BE2C (cell line): ENCODE results near the gene SPATA2.
"Not testable (repeated sequence)": the region's sequence is repeated elsewhere in the genome, so short reads cannot be mapped to it uniquely, and the experiment has no call there.

ENCODE experiments used
- DNase-seq: peaks from one replicate; pipeline ENCODE4 v3.0.0-alpha.2; 2020
- H3K27me3 ChIP-seq: fragments of 250-450 bp; sonication (Bioruptor Pico); 2 replicates; pipeline ENCODE4 v1.5.1; 2020; ENCODE audit warnings: mild to moderate bottlenecking
- H3K36me3 ChIP-seq: fragments of 250-450 bp; sonication (Bioruptor Pico); 2 replicates; pipeline ENCODE4 v1.5.1; 2020; ENCODE audit warnings: mild to moderate bottlenecking
- H3K4me1 ChIP-seq: fragments of 250-450 bp; sonication (Bioruptor Pico); 2 replicates; pipeline ENCODE4 v1.5.1; 2020
- H3K4me3 ChIP-seq: 2 replicates; pipeline ENCODE4 v1.5.1; 2011; ENCODE audit warnings: low read depth, low read length
- H3K9me3 ChIP-seq: fragments of 250-450 bp; sonication (Bioruptor Pico); 2 replicates; pipeline ENCODE4 v1.5.1; 2020
- TF ChIP-seq, protein P1 (sequence below): IDR thresholded peaks from 2 replicates; pipeline ENCODE4 v1.5.1; 2012; ENCODE audit warnings: mild to moderate bottlenecking, low read depth, low read length

The SPATA2 gene

GRCh38 chr20:49899541-49900383 is 15.6 kb downstream of the SPATA2 start:
- peaks cover 10% of the 10 kb centered on the region for H3K36me3 ChIP-seq
- H3K4me1 ChIP-seq, result no peaks in the 10 kb centered on the region
- H3K27me3 ChIP-seq, result no peaks in the 10 kb centered on the region
- TF ChIP-seq, protein P1, sequence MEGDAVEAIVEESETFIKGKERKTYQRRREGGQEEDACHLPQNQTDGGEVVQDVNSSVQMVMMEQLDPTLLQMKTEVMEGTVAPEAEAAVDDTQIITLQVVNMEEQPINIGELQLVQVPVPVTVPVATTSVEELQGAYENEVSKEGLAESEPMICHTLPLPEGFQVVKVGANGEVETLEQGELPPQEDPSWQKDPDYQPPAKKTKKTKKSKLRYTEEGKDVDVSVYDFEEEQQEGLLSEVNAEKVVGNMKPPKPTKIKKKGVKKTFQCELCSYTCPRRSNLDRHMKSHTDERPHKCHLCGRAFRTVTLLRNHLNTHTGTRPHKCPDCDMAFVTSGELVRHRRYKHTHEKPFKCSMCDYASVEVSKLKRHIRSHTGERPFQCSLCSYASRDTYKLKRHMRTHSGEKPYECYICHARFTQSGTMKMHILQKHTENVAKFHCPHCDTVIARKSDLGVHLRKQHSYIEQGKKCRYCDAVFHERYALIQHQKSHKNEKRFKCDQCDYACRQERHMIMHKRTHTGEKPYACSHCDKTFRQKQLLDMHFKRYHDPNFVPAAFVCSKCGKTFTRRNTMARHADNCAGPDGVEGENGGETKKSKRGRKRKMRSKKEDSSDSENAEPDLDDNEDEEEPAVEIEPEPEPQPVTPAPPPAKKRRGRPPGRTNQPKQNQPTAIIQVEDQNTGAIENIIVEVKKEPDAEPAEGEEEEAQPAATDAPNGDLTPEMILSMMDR, result no peak
- no peaks in the 10 kb centered on the region for H3K9me3 ChIP-seq
- no peak overlapping the region for H3K4me3 ChIP-seq
- DNase-seq, result no peak

GRCh38 chr20:49896204-49896603 is 19.1 kb downstream of the SPATA2 start:
- H3K36me3 ChIP-seq, result no peaks in the 10 kb centered on the region
- no peaks in the 10 kb centered on the region for H3K27me3 ChIP-seq
- no peaks in the 10 kb centered on the region for H3K4me1 ChIP-seq
- TF ChIP-seq, protein P1, result no peak
- no peak for DNase-seq
- H3K4me3 ChIP-seq, result no peak overlapping the region
- no peaks in the 10 kb centered on the region for H3K9me3 ChIP-seq

DNA sequence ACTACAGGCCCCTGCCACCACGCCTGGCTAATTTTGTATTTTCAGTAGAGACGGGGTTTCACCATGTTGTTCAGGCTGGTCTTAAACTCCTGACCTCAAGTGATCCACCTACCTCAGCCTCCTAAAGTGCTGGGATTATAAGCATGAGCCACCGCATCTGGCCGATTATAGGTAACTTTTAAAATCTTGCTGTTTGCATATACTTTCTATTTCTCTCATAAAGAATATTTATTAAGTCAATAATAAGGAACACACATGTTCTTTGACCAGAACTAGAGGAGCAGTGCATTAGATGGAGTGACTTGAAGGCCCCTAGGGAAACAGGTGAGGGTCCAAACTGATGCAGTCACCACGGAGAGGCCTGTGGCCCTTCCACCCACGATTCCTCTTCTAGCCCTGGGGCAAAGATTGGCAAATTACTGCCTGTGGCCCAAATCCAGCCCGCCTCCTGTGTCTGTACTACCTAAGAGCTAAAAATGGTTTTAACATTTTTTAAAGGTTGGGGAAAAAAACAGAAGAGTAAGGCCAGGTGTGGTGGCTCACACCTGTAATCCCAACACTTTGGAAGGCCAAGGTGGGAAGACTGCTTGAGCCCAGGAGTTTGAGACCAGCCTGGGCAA is 19.7 kb downstream of the SPATA2 start:
- not testable (repeated sequence) for H3K4me3 ChIP-seq, H3K9me3 ChIP-seq, H3K27me3 ChIP-seq, DNase-seq, H3K4me1 ChIP-seq, H3K36me3 ChIP-seq

DNA sequence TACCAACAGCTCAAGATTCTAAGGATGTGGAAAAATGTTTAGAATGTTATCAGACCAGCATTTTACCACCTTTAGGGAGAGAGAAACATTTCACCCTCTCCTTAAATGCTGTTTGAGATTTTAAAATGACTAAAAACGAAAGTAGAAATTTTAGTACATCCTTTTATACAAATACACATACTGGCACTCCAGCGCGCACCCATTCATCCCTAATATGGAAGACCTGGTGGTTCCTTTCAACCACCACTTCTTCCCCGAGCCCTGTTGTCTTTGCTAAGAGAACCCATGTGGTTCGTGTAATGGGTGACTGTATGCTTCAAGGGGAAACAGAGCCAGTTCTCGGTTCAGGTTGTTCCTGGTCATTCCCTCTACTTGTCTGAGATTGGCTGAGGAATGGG is 21.3 kb downstream of the SPATA2 start:
- DNase-seq, result no peak
- Histone ChIP-seq H3K4me3 (no peak overlapping the region), H3K9me3 (no peaks in the 10 kb centered on the region), H3K36me3 (no peaks in the 10 kb centered on the region), H3K27me3 (no peaks in the 10 kb centered on the region), H3K4me1 (no peaks in the 10 kb centered on the region)
- TF ChIP-seq, protein P1, result no peak

DNA sequence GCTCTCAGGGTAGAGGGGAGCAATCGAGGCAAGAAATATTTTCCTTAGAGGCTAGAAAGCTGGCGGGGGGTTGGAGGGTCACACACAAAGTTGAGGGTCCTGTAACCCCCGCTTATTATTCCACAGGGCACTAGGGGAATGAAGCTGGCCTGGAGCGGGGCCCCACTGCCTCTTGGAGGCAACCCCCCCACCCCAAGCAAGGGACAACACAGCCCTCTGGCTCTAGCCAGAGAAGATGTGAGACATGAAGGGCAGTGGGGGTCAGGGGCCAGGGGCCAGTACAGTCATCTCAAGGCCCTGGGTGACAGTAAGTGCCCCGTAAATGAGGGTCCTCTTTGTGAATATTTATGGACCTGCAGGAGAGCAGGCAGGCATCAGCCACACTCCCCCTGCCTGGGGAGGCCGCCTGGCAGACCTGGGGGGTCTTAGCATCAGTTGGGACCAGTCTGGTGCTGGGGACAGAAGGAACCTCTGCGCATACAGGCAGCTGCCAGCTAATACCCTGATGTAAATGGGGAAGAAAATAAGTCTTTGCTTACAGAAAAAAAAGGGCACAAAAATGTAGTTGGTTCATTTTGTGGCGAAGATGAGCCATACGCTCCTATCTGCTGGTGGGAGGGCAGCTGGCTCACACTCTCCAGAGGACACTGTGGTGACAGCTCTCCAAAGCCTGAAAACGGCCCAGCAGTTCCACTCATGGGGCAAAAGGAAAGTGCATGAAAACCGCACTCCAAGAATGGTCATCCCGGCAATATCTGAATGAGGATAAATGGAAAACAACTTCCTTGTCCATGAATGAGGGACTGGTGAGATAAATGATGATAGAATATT is 21.9 kb downstream of the SPATA2 start:
- TF ChIP-seq, protein P1, result no peak
- H3K4me3 ChIP-seq, result no peak overlapping the region
- H3K4me1 ChIP-seq, result no peaks in the 10 kb centered on the region
- no peaks in the 10 kb centered on the region for H3K9me3 ChIP-seq
- H3K27me3 ChIP-seq, result no peaks in the 10 kb centered on the region
- H3K36me3 ChIP-seq, result no peaks in the 10 kb centered on the region
- no peak for DNase-seq

DNA sequence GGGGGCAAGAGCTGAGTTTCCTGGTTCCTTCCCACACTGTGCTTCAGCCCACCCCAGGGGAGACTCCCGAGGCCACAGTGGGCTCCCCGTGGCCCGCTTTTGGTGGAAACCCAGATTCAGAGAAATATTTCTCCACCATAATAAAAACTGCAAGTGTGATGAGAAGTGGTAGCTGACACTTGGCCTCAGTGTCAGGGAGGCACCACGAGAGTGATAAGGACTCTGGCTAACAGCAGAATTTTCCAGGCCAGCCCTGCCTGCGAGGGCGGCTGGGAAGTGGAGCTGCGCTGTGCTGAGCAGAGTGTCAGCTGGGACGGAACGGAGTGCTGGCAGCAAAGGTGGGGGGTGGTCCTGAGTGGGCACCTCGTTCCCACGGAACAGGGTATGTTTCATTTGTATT is 22.5 kb downstream of the SPATA2 start:
- H3K9me3 ChIP-seq, result no peaks in the 10 kb centered on the region
- no peak for DNase-seq
- H3K4me1 ChIP-seq, result no peaks in the 10 kb centered on the region

More for the DNA sequence above, 22.5 kb downstream of the SPATA2 start:
- Histone ChIP-seq H3K4me3 (no peak overlapping the region), H3K36me3 (no peaks in the 10 kb centered on the region), H3K27me3 (no peaks in the 10 kb centered on the region)
- TF ChIP-seq, protein P1, result no peak
